HG03045 (cell line): ENCODE data around the gene ZNF22.
"Not testable (repeated sequence)": the region's sequence is repeated elsewhere in the genome, so short reads cannot be mapped to it uniquely, and the experiment has no call there.

Experiments
- ATAC-seq: cut with Tn5 transposase; IDR thresholded peaks from one replicate; pipeline ENCODE4 v1.9.1; 2021; ENCODE audit warnings: mild to moderate bottlenecking, moderate library complexity; ENCODE audit not compliant: unreplicated experiment

Gene ZNF22

GRCh38 chr10:45004661-45005060 lies 3.9 kb downstream of the ZNF22 start:
- no peak for ATAC-seq

- no peak for ATAC-seq
These were observed 4.6 kb downstream of the ZNF22 start for GRCh38 chr10:45005284-45005683.

GRCh38 chr10:45006276-45007030 lies 5.7 kb downstream of the ZNF22 start:
- ATAC-seq = no peak

GRCh38 chr10:45008524-45009161 lies 7.9 kb downstream of the ZNF22 start:
- ATAC-seq = peak; percentile 70

GRCh38 chr10:45014557-45014956 lies 13.8 kb downstream of the ZNF22 start:
- ATAC-seq = not testable (repeated sequence)

GRCh38 chr10:45015590-45015989 lies 14.9 kb downstream of the ZNF22 start:
- no peak for ATAC-seq

- ATAC-seq = no peak
These were observed 22.7 kb downstream of the ZNF22 start for GRCh38 chr10:45023426-45023825.

GRCh38 chr10:45034301-45034700 lies 33.6 kb downstream of the ZNF22 start:
- no peak for ATAC-seq

- no peak for ATAC-seq
These were observed 35.0 kb downstream of the ZNF22 start for GRCh38 chr10:45035673-45036072.

GRCh38 chr10:45040921-45041542 lies 40.3 kb downstream of the ZNF22 start:
- ATAC-seq = no peak

- no peak for ATAC-seq
These were observed 43.6 kb downstream of the ZNF22 start for GRCh38 chr10:45044290-45044689.

GRCh38 chr10:45050551-45051235 lies 50.0 kb downstream of the ZNF22 start:
- ATAC-seq = no peak

GRCh38 chr10:45052700-45053099 lies 52.0 kb downstream of the ZNF22 start:
- ATAC-seq = no peak

- ATAC-seq = no peak
These were observed 52.9 kb downstream of the ZNF22 start for GRCh38 chr10:45053569-45054100.
